NCI-H526 (cell line): ENCODE measurements around the gene KRT1.
A peak's percentile ranks its signal among the peaks of the same experiment; 100 is the strongest.

ENCODE experiments used
- DNase-seq, 2 experiments: peaks; one replicate each; lab custom pipeline; 2025; lab: John Stamatoyannopoulos, UW

The KRT1 gene

GRCh38 chr12:52660934-52661499, 19.2 kb downstream of the KRT1 start:
- DNase-seq: no peak

- DNase-seq: no peak
Observed at GRCh38 chr12:52659951-52660350, 20.3 kb downstream of the KRT1 start.

- no peak for DNase-seq
Observed at GRCh38 chr12:52659395-52659794, 20.8 kb downstream of the KRT1 start.

- no peak for DNase-seq
Observed at GRCh38 chr12:52658196-52658595, 22.0 kb downstream of the KRT1 start.

- no peak for DNase-seq
Observed at GRCh38 chr12:52657250-52657902, 22.8 kb downstream of the KRT1 start.

- DNase-seq: no peak
Observed at GRCh38 chr12:52656616-52657015, 23.6 kb downstream of the KRT1 start.

- no peak for DNase-seq
Observed at GRCh38 chr12:52655720-52656124, 24.5 kb downstream of the KRT1 start.

- no peak for DNase-seq
Observed at GRCh38 chr12:52655251-52655650, 25.0 kb downstream of the KRT1 start.

GRCh38 chr12:52651726-52652261, 28.4 kb downstream of the KRT1 start, which contains the start of gene KRT2:
TSS of gene KRT2 (minus strand) at chr12:52652211. CDS start at chr12:52652142, 69 bp downstream.
- no peak for DNase-seq

- peak in 1 of 2 experiments; percentile 26 for DNase-seq
Observed at GRCh38 chr12:52650520-52651081, 29.6 kb downstream of the KRT1 start.

GRCh38 chr12:52649066-52649465, 31.1 kb downstream of the KRT1 start:
- no peak for DNase-seq

- no peak for DNase-seq
Observed at GRCh38 chr12:52648012-52648550, 32.1 kb downstream of the KRT1 start.

- DNase-seq: no peak
Observed at GRCh38 chr12:52647601-52648000, 32.6 kb downstream of the KRT1 start.

GRCh38 chr12:52646613-52647012, 33.6 kb downstream of the KRT1 start:
- DNase-seq: peak in 1 of 2 experiments; percentile 39

- DNase-seq: no peak
Observed at GRCh38 chr12:52645982-52646381, 34.2 kb downstream of the KRT1 start.

GRCh38 chr12:52645120-52645761, 35.0 kb downstream of the KRT1 start:
- DNase-seq: peak in 1 of 2 experiments; percentile 60

- no peak for DNase-seq
Observed at GRCh38 chr12:52644078-52644415, 36.2 kb downstream of the KRT1 start.

GRCh38 chr12:52643233-52644077, 36.8 kb downstream of the KRT1 start:
- DNase-seq: no peak

- no peak for DNase-seq
Observed at GRCh38 chr12:52641468-52641867, 38.7 kb downstream of the KRT1 start.

GRCh38 chr12:52637299-52637698, 42.9 kb downstream of the KRT1 start:
- no peak for DNase-seq

GRCh38 chr12:52636592-52637258, 43.5 kb downstream of the KRT1 start:
- DNase-seq: no peak
